Mucosa of gallbladder (tissue), 1 donor: ENCODE results near the gene PTEN. TPM values are rescaled to one million over a fixed set of nuclear protein-coding genes. Genes with fewer than 3 reads are reported as not detected.
"Not testable (repeated sequence)": the region's sequence is repeated elsewhere in the genome, so short reads cannot be mapped to it uniquely, and the experiment has no call there.

Source experiments
- DNase-seq: peaks from one replicate; pipeline ENCODE4 v3.0.0-alpha.2; 2020; ENCODE audit warnings: low spot score
- total RNA-seq: library from RNA; stranded (reverse); gene quantifications from one replicate; pipeline ENCODE4 v1.2.1, GENCODE V29; 2021
- donor health status: DM: no; HTN: no; CAD: no.

PTEN gene
- total RNA-seq, 1 donor from 2014 or later: 89.9 TPM

GRCh38 chr10:87845624-87845998 is 17.8 kb upstream of the PTEN start:
- DNase-seq: no peak

DNA sequence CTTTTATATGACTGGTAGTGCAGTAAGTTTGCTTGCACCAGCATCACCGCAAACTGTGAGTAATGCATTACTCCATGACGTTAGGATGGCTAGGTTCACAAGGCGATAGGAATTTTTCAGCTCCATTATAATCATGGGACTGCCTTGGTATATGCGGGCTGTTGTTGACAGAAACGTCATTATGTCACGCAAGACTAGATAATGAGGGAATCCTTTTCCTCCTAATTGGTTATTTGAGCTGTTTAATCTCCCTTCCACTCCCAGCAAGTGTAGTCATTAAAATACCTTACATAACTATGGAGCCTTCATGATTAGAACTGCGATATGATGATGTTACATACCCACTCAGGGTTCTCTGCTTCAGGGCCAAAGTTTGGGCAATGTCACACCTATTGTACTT is 17.4 kb upstream of the PTEN start:
- no peak for DNase-seq

GRCh38 chr10:87846711-87847110 is 16.7 kb upstream of the PTEN start:
- not testable (repeated sequence) for DNase-seq

DNA sequence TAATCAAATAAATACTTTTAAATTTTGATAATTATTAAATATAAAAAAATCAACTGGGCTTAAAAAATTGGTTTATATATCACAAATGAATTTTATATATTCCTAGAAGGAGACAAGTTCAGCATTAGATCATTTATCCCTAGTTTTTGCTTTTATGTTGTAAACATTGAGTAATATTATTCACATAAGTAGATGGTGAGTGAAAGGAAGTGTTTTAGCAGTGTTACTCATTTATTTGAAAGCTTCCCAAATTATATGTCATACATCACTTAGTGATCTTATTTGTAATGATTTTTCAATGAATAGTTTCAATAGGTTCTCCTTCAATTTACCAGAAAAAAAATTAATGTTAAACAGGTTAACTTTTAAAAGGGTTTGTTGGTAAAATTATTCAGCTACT is 15.9 kb upstream of the PTEN start:
- no peak for DNase-seq

GRCh38 chr10:87849001-87849400 is 14.4 kb upstream of the PTEN start:
- DNase-seq: no peak

DNA sequence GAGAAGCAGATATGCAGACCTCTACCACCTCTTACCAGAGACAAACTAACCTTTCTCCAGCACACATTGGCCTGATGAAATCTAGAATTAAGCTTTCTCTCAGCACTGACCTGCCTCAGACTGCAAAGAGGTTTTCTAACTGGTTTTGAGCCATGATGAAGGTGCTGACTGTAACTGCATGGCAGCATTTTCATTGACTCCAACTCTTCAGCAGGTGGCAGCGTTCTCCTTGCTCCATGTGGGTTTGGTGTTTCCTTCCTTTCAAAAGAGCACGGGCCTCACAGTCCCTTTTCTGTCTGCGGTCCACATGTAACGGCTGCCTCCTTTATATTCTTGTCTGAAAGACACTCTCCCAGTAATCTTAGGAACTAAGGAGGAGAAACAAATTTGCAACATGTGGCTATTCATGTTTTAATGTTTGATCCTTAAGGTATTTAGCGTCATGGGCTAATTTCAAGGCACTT is 12.7 kb upstream of the PTEN start:
- DNase-seq: peak; percentile 64

DNA sequence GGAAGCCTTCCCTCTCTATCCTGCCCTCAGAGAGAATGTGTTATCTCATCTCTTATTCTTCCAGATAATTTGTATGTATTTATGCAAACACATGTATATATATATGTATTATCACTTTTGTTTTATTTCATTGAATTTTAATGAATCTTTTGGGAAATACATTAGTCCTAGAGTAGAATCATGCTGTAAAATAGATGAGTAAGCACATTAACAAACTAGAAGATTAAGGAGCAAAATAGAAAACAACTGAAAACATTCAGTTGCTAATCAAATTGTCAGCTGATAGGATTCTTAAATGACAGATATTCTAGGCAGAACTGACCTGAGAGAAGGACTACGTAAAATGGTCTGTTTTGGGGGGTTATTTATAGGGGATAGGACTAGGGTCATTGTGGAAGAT is 11.3 kb upstream of the PTEN start:
- no peak for DNase-seq

DNA sequence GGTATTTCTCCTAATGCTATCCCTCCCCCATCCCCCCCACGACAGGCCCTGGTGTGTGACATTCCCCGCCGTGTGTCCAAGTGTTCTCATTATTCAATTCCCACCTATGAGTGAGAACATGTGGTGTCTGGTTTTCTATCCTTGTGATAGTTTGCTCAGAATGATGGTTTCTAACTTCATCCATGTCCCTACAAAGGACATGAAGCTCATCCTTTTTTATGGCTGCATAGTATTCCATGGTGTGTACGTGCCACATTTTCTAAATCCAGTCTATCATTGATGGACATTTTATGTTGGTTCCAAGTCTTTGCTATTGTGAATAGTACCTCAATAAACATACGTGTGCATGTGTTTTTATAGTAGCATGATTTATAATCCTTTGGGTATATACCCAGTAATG is 8.2 kb upstream of the PTEN start:
- not testable (repeated sequence) for DNase-seq

GRCh38 chr10:87855665-87856064 is 7.8 kb upstream of the PTEN start:
- not testable (repeated sequence) for DNase-seq

- DNase-seq: peak; percentile 43
These were observed 3.1 kb upstream of the PTEN start for GRCh38 chr10:87860156-87860795.

GRCh38 chr10:87860816-87861403 is 2.5 kb upstream of the PTEN start:
- DNase-seq: no peak

DNA sequence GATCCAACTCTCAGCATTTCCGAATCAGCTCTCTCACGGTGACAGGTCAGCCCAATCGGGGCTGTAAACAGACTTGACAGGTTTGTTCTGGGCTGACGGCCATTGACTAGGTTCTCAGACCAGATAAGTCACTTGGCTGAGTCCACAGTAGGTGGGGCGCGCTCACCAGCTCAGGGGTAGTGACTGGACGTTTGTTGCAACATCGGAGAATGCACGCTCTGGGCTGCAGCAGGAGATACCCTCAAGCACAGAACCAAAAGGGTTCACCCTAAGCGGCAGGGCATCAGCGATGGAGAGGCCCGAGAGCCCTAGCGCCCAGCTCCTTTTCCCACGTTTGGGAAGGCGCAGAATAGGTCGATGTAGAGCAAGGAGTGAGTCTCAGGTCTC is 1.9 kb upstream of the PTEN start:
- DNase-seq: peak; percentile 76

- peak; percentile 97 for DNase-seq
These were observed 1.3 kb upstream of the PTEN start for GRCh38 chr10:87861953-87862678.

GRCh38 chr10:87862679-87863052 is 759 bp upstream of the PTEN start:
- DNase-seq: no peak

GRCh38 chr10:87863951-87864495 is 598 bp downstream of the PTEN start:
- not testable (repeated sequence) for DNase-seq

GRCh38 chr10:87864496-87865059 is 1.2 kb downstream of the PTEN start:
- no peak for DNase-seq

GRCh38 chr10:87865241-87865881 is 1.9 kb downstream of the PTEN start:
- no peak for DNase-seq

GRCh38 chr10:87866412-87866974 is 3.1 kb downstream of the PTEN start:
- DNase-seq: no peak

DNA sequence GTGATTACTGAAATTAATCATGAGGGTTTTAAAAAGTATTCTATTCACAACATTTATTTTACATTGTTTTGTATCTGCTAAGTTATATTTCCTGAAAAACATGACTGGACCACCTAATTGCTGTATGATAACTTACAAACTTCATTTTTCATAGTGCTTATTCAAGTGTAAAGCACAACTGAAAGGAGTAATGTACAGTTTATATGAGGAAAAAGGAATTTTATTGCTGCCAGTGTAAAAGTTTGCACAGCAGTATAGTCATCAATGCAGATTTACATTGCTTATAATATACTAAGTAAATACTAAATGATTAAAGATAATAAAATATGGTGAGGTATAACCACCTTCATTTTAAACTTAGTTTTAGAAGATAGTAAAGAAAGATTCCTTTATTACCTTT is 4.0 kb downstream of the PTEN start:
- DNase-seq: no peak

DNA sequence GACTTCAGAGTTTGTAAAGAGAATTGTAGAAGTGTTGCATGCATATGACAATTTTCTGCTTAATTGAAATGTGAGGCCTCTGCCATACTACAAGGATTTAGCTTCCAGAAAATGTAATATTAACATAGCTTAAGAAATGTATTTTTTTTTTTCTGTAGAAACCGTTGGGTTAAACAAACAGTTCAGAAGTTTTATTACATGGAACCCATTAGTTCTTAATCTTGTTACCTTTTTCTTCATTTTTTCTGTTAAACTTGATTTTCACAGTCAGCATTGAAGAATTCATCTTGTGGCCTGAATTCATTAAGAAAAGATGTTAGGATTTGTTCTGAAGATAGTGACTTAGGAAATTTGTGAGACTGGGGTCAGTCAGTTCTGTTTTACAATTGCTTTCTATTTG is 4.9 kb downstream of the PTEN start:
- no peak for DNase-seq

DNA sequence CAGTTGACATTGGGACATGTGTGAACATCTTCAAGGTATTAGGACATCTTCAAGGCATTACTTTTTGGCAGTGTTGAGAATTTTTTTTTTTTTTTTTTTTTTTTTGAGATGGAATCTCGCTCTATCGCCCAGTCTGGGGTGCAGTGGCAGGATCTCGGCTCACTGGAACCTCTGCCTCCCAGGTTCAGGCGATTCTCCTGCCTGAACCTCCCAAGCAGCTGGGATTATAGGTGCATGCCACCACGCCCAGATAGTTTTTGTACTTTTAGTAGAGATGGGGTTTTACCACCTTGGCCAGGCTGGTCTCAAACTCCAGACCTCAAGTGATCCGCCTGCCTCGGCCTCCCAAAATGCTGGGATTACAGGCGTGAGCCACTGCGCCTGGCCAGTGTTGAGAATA is 5.7 kb downstream of the PTEN start:
- not testable (repeated sequence) for DNase-seq
